A549 (cell line): ENCODE data around the gene PIP5K1B.

ENCODE experiments used
- CBX2 ChIP-seq: fragments of 200-600 bp; sonication (generic); IDR thresholded peaks from 2 replicates; pipeline ENCODE4 v1.6.1; 2016; ENCODE audit warnings: low read depth, mild to moderate bottlenecking, borderline replicate concordance
- CTCF ChIP-seq: fragments of >200 bp; sonication (Bioruptor Twin); formaldehyde crosslinking; IDR thresholded peaks from 3 replicates; pipeline ENCODE4 v1.5.1; 2016
- EP300 ChIP-seq, 2 experiments: fragments of >200 bp; sonication (Bioruptor Twin); formaldehyde crosslinking; IDR thresholded peaks; 2 replicates in 1 of 2; 3 replicates in 1 of 2; pipeline ENCODE4 v1.6.1; 2016 to 2017
- HDAC2 ChIP-seq: fragments of 200-600 bp; sonication (generic); IDR thresholded peaks from 2 replicates; pipeline ENCODE4 v1.6.1; 2016
- KDM1A ChIP-seq: fragments of 200-600 bp; sonication (generic); IDR thresholded peaks from 2 replicates; pipeline ENCODE4 v1.6.1; 2016; ENCODE audit warnings: low read depth, mild to moderate bottlenecking
- MYC ChIP-seq: IDR thresholded peaks from 2 replicates; pipeline ENCODE4 v1.6.1; 2012; ENCODE audit warnings: mild to moderate bottlenecking, inconsistent platforms, low read length, improper control_type of control experiment, borderline replicate concordance
- POLR2A ChIP-seq: IDR thresholded peaks from 2 replicates; pipeline ENCODE4 v1.6.1; 2012; ENCODE audit warnings: mild to moderate bottlenecking, low read length
- POLR2AphosphoS2 ChIP-seq: conservative IDR thresholded peaks from 2 replicates; pipeline ENCODE4 v1.6.1; 2012; ENCODE audit warnings: low read length, improper control_type of control experiment, inconsistent platforms
- SMC3 ChIP-seq: fragments of >200 bp; sonication (Bioruptor Twin); formaldehyde crosslinking; IDR thresholded peaks from 3 replicates; pipeline ENCODE4 v1.6.1; 2018; ENCODE audit warnings: inconsistent platforms
- TP53 ChIP-seq: fragments of 250-450 bp; sonication (Bioruptor Pico); IDR thresholded peaks from 2 replicates; pipeline ENCODE4 v1.5.0; 2021; ENCODE audit warnings: mild to moderate bottlenecking, moderate library complexity
- TF ChIP-seq, protein P1 (sequence below): IDR thresholded peaks from 2 replicates; pipeline ENCODE4 v1.6.1; 2012

GRCh38 chr9:69001921-69002320, 296.9 kb downstream of the PIP5K1B start:
- TF ChIP-seq EP300 (IDR thresholded peaks at IDR 0.05) (no peak), TP53 (no peak), POLR2A (no peak), CTCF (no peak), POLR2AphosphoS2 (no peak), MYC (no peak), CBX2 (no peak), KDM1A (no peak), HDAC2 (no peak), SMC3 (no peak)
- TF ChIP-seq, protein P1, sequence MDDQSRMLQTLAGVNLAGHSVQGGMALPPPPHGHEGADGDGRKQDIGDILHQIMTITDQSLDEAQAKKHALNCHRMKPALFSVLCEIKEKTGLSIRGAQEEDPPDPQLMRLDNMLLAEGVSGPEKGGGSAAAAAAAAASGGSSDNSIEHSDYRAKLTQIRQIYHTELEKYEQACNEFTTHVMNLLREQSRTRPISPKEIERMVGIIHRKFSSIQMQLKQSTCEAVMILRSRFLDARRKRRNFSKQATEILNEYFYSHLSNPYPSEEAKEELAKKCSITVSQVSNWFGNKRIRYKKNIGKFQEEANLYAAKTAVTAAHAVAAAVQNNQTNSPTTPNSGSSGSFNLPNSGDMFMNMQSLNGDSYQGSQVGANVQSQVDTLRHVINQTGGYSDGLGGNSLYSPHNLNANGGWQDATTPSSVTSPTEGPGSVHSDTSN = no peak
